ENCODE results near the gene LTK. TPM values are rescaled to one million over a fixed set of nuclear protein-coding genes. Genes with fewer than 3 reads are reported as not detected.

LTK gene
- polyA plus RNA-seq, 1 donor (not counting 4 experiments of a cell fraction or from before 2014, with no cell fraction given): not detected

DNA sequence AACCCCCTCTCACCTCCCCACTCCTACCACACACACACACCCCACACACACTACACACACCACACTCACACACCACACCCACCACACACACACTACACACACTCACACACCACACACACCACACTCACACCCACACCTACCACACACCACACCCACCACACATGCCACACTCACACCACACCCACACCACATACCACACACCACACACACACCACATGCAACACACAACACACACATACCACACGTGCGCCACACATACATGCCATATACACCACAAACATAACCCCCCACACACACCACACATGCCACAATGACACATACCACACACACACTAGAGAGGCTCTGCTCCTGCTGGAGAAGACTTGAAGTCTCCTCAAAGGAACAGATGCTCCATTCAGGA lies 25.8 kb downstream of the LTK start:
- Histone ChIP-seq H3K36me3 (ENCODE audit: control insufficient read depth in 2 of 2, extremely low read depth in 1 of 2, insufficient read depth in 2 of 2, low read length in 2 of 2) (peaks cover 0 to 3% of the 10 kb centered on the region in 2 experiments), H3K4me3 (ENCODE audit: control insufficient read depth in 2 of 3, extremely low read depth in 1 of 3, insufficient read depth in 2 of 3, low read depth in 1 of 3, low read length in 3 of 3) (no peak overlapping the region), H3K9me1 (ENCODE audit: control insufficient read depth, extremely low read depth, insufficient read depth, low read length) (no peaks in the 10 kb centered on the region), H3K4me1 (ENCODE audit: control insufficient read depth, extremely low read depth, insufficient read depth, low read length) (peaks cover 7% of the 10 kb centered on the region), H2AFZ (ENCODE audit: control insufficient read depth, low read length) (no peak overlapping the region), H3K27ac (ENCODE audit: control insufficient read depth, insufficient read depth, low read length) (no peak overlapping the region), H3K79me2 (ENCODE audit: control insufficient read depth, insufficient read depth, low read length) (no peaks in the 10 kb centered on the region), H3K27me3 (ENCODE audit: control insufficient read depth, extremely low read depth, insufficient read depth, low read length) (no peaks in the 10 kb centered on the region), H3K9me3 (ENCODE audit: control insufficient read depth, low read depth, low read length) (no peaks in the 10 kb centered on the region), H3K4me2 (ENCODE audit: control insufficient read depth, extremely low read depth, insufficient read depth, low read depth, low read length) (no peak overlapping the region), H3K9ac (ENCODE audit: control insufficient read depth, extremely low read depth, insufficient read depth, low read length) (no peak overlapping the region), H4K20me1 (ENCODE audit: control insufficient read depth, extremely low read depth, insufficient read depth, low read length) (no peaks in the 10 kb centered on the region)
- TF ChIP-seq EZH2 (IDR thresholded peaks at IDR 0.05; ENCODE audit: low read length): no peak
- DNase-seq (ENCODE audit: low read depth, low spot score) (peak; percentile 21), FAIRE-seq (no peak)
- dilution Hi-C loops (cut with MboI; ENCODE audit: extremely low pct_ligation_motif_present, low sequenced_read_pairs): no loop called here

DNA sequence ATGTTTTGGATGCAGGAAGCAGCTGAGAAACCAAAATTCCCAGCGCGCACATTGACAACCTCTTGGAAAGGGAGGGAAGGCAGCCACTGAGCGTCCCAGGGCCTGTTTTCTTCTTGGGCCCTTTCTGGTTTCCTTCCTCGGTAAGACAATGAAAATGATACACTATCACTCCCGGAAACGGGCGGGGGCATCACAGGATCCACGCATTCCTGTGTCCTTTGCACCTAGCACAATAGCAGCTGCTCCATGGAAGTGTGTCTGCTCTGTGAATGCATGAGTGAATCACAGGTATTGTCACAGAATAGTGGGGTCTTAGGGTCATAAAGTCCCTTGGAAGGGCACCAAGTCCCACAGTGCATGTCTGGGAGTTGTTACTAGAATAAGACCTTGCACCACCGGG lies 26.2 kb downstream of the LTK start:
- Histone ChIP-seq H3K9me1 (ENCODE audit: control insufficient read depth, extremely low read depth, insufficient read depth, low read length) (no peaks in the 10 kb centered on the region), H3K27me3 (ENCODE audit: control insufficient read depth, extremely low read depth, insufficient read depth, low read length) (no peaks in the 10 kb centered on the region), H3K27ac (ENCODE audit: control insufficient read depth, insufficient read depth, low read length) (no peak overlapping the region), H3K4me1 (ENCODE audit: control insufficient read depth, extremely low read depth, insufficient read depth, low read length) (peaks cover 4% of the 10 kb centered on the region), H3K79me2 (ENCODE audit: control insufficient read depth, insufficient read depth, low read length) (no peaks in the 10 kb centered on the region), H3K36me3 (ENCODE audit: control insufficient read depth in 2 of 2, extremely low read depth in 1 of 2, insufficient read depth in 2 of 2, low read length in 2 of 2) (peaks cover 0 to 3% of the 10 kb centered on the region in 2 experiments), H3K4me2 (ENCODE audit: control insufficient read depth, extremely low read depth, insufficient read depth, low read depth, low read length) (no peak overlapping the region), H2AFZ (ENCODE audit: control insufficient read depth, low read length) (no peak overlapping the region), H4K20me1 (ENCODE audit: control insufficient read depth, extremely low read depth, insufficient read depth, low read length) (no peaks in the 10 kb centered on the region), H3K9ac (ENCODE audit: control insufficient read depth, extremely low read depth, insufficient read depth, low read length) (no peak overlapping the region), H3K4me3 (ENCODE audit: control insufficient read depth in 2 of 3, extremely low read depth in 1 of 3, insufficient read depth in 2 of 3, low read depth in 1 of 3, low read length in 3 of 3) (no peak overlapping the region), H3K9me3 (ENCODE audit: control insufficient read depth, low read depth, low read length) (no peaks in the 10 kb centered on the region)
- TF ChIP-seq, protein P1, sequence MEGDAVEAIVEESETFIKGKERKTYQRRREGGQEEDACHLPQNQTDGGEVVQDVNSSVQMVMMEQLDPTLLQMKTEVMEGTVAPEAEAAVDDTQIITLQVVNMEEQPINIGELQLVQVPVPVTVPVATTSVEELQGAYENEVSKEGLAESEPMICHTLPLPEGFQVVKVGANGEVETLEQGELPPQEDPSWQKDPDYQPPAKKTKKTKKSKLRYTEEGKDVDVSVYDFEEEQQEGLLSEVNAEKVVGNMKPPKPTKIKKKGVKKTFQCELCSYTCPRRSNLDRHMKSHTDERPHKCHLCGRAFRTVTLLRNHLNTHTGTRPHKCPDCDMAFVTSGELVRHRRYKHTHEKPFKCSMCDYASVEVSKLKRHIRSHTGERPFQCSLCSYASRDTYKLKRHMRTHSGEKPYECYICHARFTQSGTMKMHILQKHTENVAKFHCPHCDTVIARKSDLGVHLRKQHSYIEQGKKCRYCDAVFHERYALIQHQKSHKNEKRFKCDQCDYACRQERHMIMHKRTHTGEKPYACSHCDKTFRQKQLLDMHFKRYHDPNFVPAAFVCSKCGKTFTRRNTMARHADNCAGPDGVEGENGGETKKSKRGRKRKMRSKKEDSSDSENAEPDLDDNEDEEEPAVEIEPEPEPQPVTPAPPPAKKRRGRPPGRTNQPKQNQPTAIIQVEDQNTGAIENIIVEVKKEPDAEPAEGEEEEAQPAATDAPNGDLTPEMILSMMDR (optimal IDR thresholded peaks at IDR 0.05 in 1 of 3, IDR thresholded peaks at IDR 0.05 in 1 of 3, conservative IDR thresholded peaks at IDR 0.05 in 1 of 3; ENCODE audit: extremely low read depth in 1 of 3, insufficient read depth in 2 of 3, low read length in 3 of 3): no peak
- no peak for TF ChIP-seq EZH2 (IDR thresholded peaks at IDR 0.05; ENCODE audit: low read length)
- FAIRE-seq: no peak
- dilution Hi-C loops (cut with MboI; ENCODE audit: extremely low pct_ligation_motif_present, low sequenced_read_pairs): no loop called here
- no peak for DNase-seq (ENCODE audit: low read depth, low spot score)

DNA sequence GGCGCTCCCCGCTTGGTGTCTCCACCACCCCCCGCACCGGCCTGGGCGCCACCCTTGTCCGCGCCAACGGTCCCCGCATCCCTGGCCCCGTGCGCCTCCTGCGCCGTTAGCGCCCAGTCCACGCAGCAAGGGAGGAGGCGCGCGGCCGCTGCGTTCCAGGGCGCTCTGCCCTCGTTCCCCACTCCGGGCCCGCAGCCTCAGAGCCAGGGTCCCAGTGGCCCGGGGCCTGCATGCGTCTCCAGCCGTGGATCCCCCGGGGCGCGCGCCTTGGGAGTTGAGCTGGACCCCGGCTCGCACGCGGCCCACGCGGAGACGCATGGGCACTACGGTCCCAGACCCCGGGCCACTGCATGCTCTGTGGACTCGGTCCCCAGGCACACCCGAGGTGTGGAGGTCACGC lies 27.3 kb downstream of the LTK start:
- H2AFZ ChIP-seq (ENCODE audit: control insufficient read depth, low read length): no peak overlapping the region
- TF ChIP-seq, protein P1 (optimal IDR thresholded peaks at IDR 0.05 in 1 of 3, IDR thresholded peaks at IDR 0.05 in 1 of 3, conservative IDR thresholded peaks at IDR 0.05 in 1 of 3; ENCODE audit: extremely low read depth in 1 of 3, insufficient read depth in 2 of 3, low read length in 3 of 3): no peak
- no peak for TF ChIP-seq EZH2 (IDR thresholded peaks at IDR 0.05; ENCODE audit: low read length)
- H3K9me1 ChIP-seq (ENCODE audit: control insufficient read depth, extremely low read depth, insufficient read depth, low read length): no peaks in the 10 kb centered on the region
- dilution Hi-C loops (cut with MboI; ENCODE audit: extremely low pct_ligation_motif_present, low sequenced_read_pairs): no loop called here
- H3K9ac ChIP-seq (ENCODE audit: control insufficient read depth, extremely low read depth, insufficient read depth, low read length): no peak overlapping the region
- no peak overlapping the region for H3K27ac ChIP-seq (ENCODE audit: control insufficient read depth, insufficient read depth, low read length)
- peaks cover 2 to 3% of the 10 kb centered on the region in 2 experiments for H3K36me3 ChIP-seq (ENCODE audit: control insufficient read depth in 2 of 2, extremely low read depth in 1 of 2, insufficient read depth in 2 of 2, low read length in 2 of 2)
- FAIRE-seq (no peak), DNase-seq (ENCODE audit: low read depth, low spot score) (no peak)
- no peak overlapping the region for H3K4me3 ChIP-seq (ENCODE audit: control insufficient read depth in 2 of 3, extremely low read depth in 1 of 3, insufficient read depth in 2 of 3, low read depth in 1 of 3, low read length in 3 of 3)
- H4K20me1 ChIP-seq (ENCODE audit: control insufficient read depth, extremely low read depth, insufficient read depth, low read length): no peaks in the 10 kb centered on the region
- no peaks in the 10 kb centered on the region for H3K79me2 ChIP-seq (ENCODE audit: control insufficient read depth, insufficient read depth, low read length)
- H3K4me2 ChIP-seq (ENCODE audit: control insufficient read depth, extremely low read depth, insufficient read depth, low read depth, low read length): no peak overlapping the region
- peaks cover 4% of the 10 kb centered on the region for H3K4me1 ChIP-seq (ENCODE audit: control insufficient read depth, extremely low read depth, insufficient read depth, low read length)
- H3K9me3 ChIP-seq (ENCODE audit: control insufficient read depth, low read depth, low read length): no peaks in the 10 kb centered on the region
- H3K27me3 ChIP-seq (ENCODE audit: control insufficient read depth, extremely low read depth, insufficient read depth, low read length): no peaks in the 10 kb centered on the region
